GM12878 (cell line): ENCODE measurements around the gene COL9A3.

ENCODE experiments used
- ATF2 ChIP-seq: IDR thresholded peaks from 2 replicates; pipeline ENCODE4 v1.6.1; 2012; ENCODE audit warnings: low read length, inconsistent platforms
- CBX5 ChIP-seq: sonication (generic); IDR thresholded peaks from 2 replicates; pipeline ENCODE4 v1.6.1; 2016; ENCODE audit warnings: low read depth, moderate library complexity, mild to moderate bottlenecking, inconsistent platforms
- FOXM1 ChIP-seq: IDR thresholded peaks from 2 replicates; pipeline ENCODE4 v1.6.1; 2012; ENCODE audit warnings: low read depth, mild to moderate bottlenecking, inconsistent platforms, low read length, moderate library complexity
- JUND ChIP-seq: IDR thresholded peaks from 2 replicates; pipeline ENCODE4 v1.6.1; 2012; ENCODE audit warnings: low read depth, mild to moderate bottlenecking, low read length, improper control_type of control experiment, moderate library complexity
- POLR2A ChIP-seq: IDR thresholded peaks from 2 replicates; pipeline ENCODE4 v1.6.1; 2011; ENCODE audit warnings: low read depth, mild to moderate bottlenecking, low read length
- POLR2AphosphoS2 ChIP-seq: IDR thresholded peaks from 2 replicates; pipeline ENCODE4 v1.6.1; 2011; ENCODE audit warnings: low read depth, mild to moderate bottlenecking, low read length, improper control_type of control experiment, moderate library complexity
- SP1 ChIP-seq: IDR thresholded peaks from one replicate; pipeline ENCODE4 v1.6.1; 2011; ENCODE audit warnings: low read depth, low read length
- SREBF2 ChIP-seq: IDR thresholded peaks from 2 replicates; pipeline ENCODE4 v1.6.1; 2012; ENCODE audit warnings: mild to moderate bottlenecking, low read length
- TF ChIP-seq, protein P1 (sequence below), 3 experiments: IDR thresholded peaks in 2 of 3; conservative IDR thresholded peaks in 1 of 3; 2 replicates each; pipeline ENCODE4 v1.5.1; 2011; ENCODE audit warnings: low read depth in 3 of 3, low read length in 3 of 3, mild to moderate bottlenecking in 3 of 3, control low read depth in 2 of 3, moderate library complexity in 2 of 3, inconsistent platforms in 1 of 3, mixed read lengths in 1 of 3; ENCODE audit not compliant: control insufficient read depth in 2 of 3, insufficient read depth in 1 of 3; ENCODE audit errors: extremely low read depth in 1 of 3
- TF ChIP-seq, protein P2 (sequence below): IDR thresholded peaks from 2 replicates; pipeline ENCODE4 v1.6.1; 2012; ENCODE audit warnings: mild to moderate bottlenecking, low read depth, low read length

GRCh38 chr20:62855120-62855519 lies 38.3 kb downstream of the COL9A3 start:
- TF ChIP-seq SREBF2 (no peak), SP1 (no peak), POLR2A (no peak), CBX5 (no peak), POLR2AphosphoS2 (no peak), JUND (no peak), FOXM1 (no peak), ATF2 (no peak)
- TF ChIP-seq, protein P1, sequence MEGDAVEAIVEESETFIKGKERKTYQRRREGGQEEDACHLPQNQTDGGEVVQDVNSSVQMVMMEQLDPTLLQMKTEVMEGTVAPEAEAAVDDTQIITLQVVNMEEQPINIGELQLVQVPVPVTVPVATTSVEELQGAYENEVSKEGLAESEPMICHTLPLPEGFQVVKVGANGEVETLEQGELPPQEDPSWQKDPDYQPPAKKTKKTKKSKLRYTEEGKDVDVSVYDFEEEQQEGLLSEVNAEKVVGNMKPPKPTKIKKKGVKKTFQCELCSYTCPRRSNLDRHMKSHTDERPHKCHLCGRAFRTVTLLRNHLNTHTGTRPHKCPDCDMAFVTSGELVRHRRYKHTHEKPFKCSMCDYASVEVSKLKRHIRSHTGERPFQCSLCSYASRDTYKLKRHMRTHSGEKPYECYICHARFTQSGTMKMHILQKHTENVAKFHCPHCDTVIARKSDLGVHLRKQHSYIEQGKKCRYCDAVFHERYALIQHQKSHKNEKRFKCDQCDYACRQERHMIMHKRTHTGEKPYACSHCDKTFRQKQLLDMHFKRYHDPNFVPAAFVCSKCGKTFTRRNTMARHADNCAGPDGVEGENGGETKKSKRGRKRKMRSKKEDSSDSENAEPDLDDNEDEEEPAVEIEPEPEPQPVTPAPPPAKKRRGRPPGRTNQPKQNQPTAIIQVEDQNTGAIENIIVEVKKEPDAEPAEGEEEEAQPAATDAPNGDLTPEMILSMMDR (IDR thresholded peaks at IDR 0.05 in 2 of 3, conservative IDR thresholded peaks at IDR 0.05 in 1 of 3; ENCODE audit: control insufficient read depth in 2 of 3, extremely low read depth in 1 of 3, insufficient read depth in 1 of 3, low read depth in 3 of 3, low read length in 3 of 3): no peak
- TF ChIP-seq, protein P2, sequence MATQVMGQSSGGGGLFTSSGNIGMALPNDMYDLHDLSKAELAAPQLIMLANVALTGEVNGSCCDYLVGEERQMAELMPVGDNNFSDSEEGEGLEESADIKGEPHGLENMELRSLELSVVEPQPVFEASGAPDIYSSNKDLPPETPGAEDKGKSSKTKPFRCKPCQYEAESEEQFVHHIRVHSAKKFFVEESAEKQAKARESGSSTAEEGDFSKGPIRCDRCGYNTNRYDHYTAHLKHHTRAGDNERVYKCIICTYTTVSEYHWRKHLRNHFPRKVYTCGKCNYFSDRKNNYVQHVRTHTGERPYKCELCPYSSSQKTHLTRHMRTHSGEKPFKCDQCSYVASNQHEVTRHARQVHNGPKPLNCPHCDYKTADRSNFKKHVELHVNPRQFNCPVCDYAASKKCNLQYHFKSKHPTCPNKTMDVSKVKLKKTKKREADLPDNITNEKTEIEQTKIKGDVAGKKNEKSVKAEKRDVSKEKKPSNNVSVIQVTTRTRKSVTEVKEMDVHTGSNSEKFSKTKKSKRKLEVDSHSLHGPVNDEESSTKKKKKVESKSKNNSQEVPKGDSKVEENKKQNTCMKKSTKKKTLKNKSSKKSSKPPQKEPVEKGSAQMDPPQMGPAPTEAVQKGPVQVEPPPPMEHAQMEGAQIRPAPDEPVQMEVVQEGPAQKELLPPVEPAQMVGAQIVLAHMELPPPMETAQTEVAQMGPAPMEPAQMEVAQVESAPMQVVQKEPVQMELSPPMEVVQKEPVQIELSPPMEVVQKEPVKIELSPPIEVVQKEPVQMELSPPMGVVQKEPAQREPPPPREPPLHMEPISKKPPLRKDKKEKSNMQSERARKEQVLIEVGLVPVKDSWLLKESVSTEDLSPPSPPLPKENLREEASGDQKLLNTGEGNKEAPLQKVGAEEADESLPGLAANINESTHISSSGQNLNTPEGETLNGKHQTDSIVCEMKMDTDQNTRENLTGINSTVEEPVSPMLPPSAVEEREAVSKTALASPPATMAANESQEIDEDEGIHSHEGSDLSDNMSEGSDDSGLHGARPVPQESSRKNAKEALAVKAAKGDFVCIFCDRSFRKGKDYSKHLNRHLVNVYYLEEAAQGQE: no peak
